Tibial nerve (tissue), 4 donors: ENCODE measurements around the gene NDRG4. TPM values are rescaled to one million over a fixed set of nuclear protein-coding genes. Genes with fewer than 3 reads are reported as not detected.

Experiments used
- DNase-seq, 2 donors: peaks; one replicate each; pipeline ENCODE4 v3.0.0-alpha.2; 2019; ENCODE audit warnings: low spot score in 2 of 2
- H3K27ac ChIP-seq, 4 donors: fragments of 200-600 bp; sonication (generic) in 3 of 4; one replicate each; pipeline ENCODE4 v1.5.1; 2017 to 2019; ENCODE audit warnings: mild to moderate bottlenecking in 1 of 4
- H3K27me3 ChIP-seq, 2 donors: fragments of 200-600 bp; sonication (generic) in 1 of 2; one replicate each; pipeline versions ENCODE4 v1.5.1 to v1.6.0; 2017 to 2019
- H3K36me3 ChIP-seq, 3 donors: fragments of 200-600 bp; sonication (generic); one replicate each; pipeline ENCODE4 v1.5.1; 2018 to 2019
- H3K4me1 ChIP-seq, 4 donors: fragments of 200-600 bp; sonication (generic) in 3 of 4; one replicate each; pipeline ENCODE4 v1.5.1; 2017 to 2019
- H3K4me3 ChIP-seq, 4 donors: fragments of 200-600 bp; sonication (generic) in 3 of 4; one replicate each; pipeline ENCODE4 v1.5.1; 2017 to 2019; ENCODE audit warnings: mild to moderate bottlenecking in 1 of 4, moderate library complexity in 1 of 4
- H3K9me3 ChIP-seq, 4 donors: fragments of 200-600 bp; sonication (generic) in 3 of 4; one replicate each; pipeline ENCODE4 v1.5.1; 2017 to 2019
- EP300 ChIP-seq, 2 donors: sonication (generic); formaldehyde crosslinking; IDR thresholded peaks; one replicate each; pipeline ENCODE4 v1.6.1; 2017; ENCODE audit warnings: antibody characterized with exemption in 2 of 2, mild to moderate bottlenecking in 1 of 2
- POLR2A ChIP-seq, 2 donors: fragments of 450-650 bp; IDR thresholded peaks; one replicate each; pipeline ENCODE4 v1.6.1; 2017; ENCODE audit warnings: antibody characterized with exemption in 2 of 2, mild to moderate bottlenecking in 2 of 2, moderate library complexity in 2 of 2
- WGBS, 2 donors: methylation state at CpG; one replicate each; pipeline ENCODE4 v1.1.5; 2018; 5-methylcytosine and 5-hydroxymethylcytosine counted together
- total RNA-seq, 4 donors: library from RNA; depleted of rRNA; stranded (reverse); fragments of >200 nt; gene quantifications; one replicate each; pipeline ENCODE4 v1.1.0, GENCODE V29; 2016
- TF ChIP-seq, protein P1 (sequence below), 5 experiments: fragments of 200-600 bp in 3 of 5; fragments of 450-650 bp in 2 of 5; sonication (generic) in 3 of 5; IDR thresholded peaks; one replicate each; pipeline ENCODE4 v1.5.1; 2016 to 2019; ENCODE audit warnings: antibody characterized with exemption in 5 of 5, mild to moderate bottlenecking in 3 of 5, moderate library complexity in 2 of 5

Gene NDRG4
- total RNA-seq, 4 donors from 2014 or later: 3.9 to 12.6 (median 5.9) TPM

DNA sequence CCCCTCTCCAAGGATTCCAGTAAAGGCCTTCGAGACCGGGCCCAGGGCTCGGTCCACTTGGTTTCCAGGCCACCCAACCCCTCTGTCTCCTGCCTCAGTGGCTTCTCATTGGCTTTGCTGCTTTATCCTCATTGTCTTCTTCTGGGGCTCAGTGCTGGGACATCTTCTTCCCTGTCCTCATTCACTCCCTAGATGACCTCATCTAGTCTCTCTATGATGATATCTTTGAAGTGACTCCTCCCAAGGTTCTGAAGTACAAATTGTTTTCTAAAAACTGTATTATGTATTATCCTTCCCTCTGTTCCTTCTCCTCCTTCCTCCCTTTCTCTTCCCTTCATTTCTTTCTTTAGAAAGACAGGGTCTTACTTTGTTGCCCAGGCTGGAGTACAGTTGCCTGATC, 27.1 kb upstream of the NDRG4 start:
- no peak for DNase-seq
- H3K27me3 ChIP-seq: peaks cover 0 to 15% of the 10 kb centered on the region in 2 donors
- H3K4me1 ChIP-seq: no peaks in the 10 kb centered on the region
- WGBS, 2 donors: 93 to 97% methylated on average over 3 of the region's 3 CpGs
- no peaks in the 10 kb centered on the region for H3K36me3 ChIP-seq
- H3K4me3 ChIP-seq: no peak overlapping the region
- H3K27ac ChIP-seq: no peak overlapping the region
- TF ChIP-seq EP300 (IDR thresholded peaks at IDR 0.05) (no peak), POLR2A (IDR thresholded peaks at IDR 0.05) (no peak)
- TF ChIP-seq, protein P1, sequence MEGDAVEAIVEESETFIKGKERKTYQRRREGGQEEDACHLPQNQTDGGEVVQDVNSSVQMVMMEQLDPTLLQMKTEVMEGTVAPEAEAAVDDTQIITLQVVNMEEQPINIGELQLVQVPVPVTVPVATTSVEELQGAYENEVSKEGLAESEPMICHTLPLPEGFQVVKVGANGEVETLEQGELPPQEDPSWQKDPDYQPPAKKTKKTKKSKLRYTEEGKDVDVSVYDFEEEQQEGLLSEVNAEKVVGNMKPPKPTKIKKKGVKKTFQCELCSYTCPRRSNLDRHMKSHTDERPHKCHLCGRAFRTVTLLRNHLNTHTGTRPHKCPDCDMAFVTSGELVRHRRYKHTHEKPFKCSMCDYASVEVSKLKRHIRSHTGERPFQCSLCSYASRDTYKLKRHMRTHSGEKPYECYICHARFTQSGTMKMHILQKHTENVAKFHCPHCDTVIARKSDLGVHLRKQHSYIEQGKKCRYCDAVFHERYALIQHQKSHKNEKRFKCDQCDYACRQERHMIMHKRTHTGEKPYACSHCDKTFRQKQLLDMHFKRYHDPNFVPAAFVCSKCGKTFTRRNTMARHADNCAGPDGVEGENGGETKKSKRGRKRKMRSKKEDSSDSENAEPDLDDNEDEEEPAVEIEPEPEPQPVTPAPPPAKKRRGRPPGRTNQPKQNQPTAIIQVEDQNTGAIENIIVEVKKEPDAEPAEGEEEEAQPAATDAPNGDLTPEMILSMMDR (IDR thresholded peaks at IDR 0.05): no peak
- no peaks in the 10 kb centered on the region for H3K9me3 ChIP-seq

DNA sequence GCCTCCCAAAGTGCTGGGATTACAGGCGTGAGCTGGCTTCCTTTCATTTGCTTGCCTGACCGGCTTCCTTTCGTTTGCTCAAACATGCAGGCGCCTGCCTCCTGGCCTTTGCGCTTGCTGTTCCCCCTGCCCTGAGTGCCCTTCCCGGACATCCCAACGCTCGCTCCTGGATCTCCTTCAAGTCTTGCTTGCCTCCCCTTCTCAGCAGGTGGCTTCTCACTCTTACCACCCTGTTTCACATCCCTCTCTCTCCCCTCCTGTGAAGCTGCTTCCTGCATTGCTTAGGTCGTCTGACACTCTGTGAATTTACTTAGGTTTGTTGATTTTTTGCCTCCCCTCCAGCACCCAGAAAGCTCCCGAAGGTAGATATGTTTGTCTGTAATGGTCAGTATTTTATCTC, 25.6 kb upstream of the NDRG4 start:
- Histone ChIP-seq H3K9me3 (no peaks in the 10 kb centered on the region), H3K4me3 (no peak overlapping the region), H3K27ac (no peak overlapping the region), H3K27me3 (peaks cover 0 to under 1% of the 10 kb centered on the region in 2 donors), H3K4me1 (no peaks in the 10 kb centered on the region), H3K36me3 (no peaks in the 10 kb centered on the region)
- WGBS, 2 donors: 73 to 76% methylated on average over 10 of the region's 10 CpGs
- no peak for TF ChIP-seq POLR2A (IDR thresholded peaks at IDR 0.05)
- TF ChIP-seq, protein P1 (IDR thresholded peaks at IDR 0.05): no peak
- TF ChIP-seq EP300 (IDR thresholded peaks at IDR 0.05): no peak
- no peak for DNase-seq

DNA sequence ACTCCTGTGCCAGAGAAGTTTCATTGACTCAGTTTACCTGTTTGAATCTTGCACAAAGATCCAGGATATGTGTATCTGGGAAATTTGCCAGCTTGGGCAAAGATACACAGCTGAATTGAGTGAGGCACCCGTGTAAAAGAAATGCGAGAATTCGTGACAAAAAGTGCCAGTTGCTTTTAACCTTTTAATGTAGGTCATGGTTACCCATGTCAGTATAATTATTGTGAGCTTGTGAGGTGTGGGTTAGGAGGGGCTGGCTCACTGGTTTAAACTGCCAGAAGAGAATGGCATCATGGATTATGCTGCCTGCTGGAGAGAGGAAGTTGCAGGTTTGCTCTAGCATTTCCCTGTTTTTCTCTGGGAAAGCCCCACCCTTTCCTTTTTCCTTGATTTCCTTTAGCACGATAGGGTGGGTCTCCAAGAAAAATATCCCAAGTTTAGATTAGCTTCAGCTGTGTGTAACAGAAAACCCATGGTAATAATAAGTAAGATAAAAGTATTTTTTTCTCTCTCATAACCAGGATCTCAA, 24.8 kb upstream of the NDRG4 start:
- Histone ChIP-seq H3K9me3 (no peaks in the 10 kb centered on the region), H3K36me3 (no peaks in the 10 kb centered on the region), H3K27ac (no peak overlapping the region), H3K4me3 (no peak overlapping the region), H3K4me1 (no peaks in the 10 kb centered on the region), H3K27me3 (no peaks in the 10 kb centered on the region)
- WGBS, 2 donors: 40 to 42% methylated on average over 4 of the region's 4 CpGs
- TF ChIP-seq POLR2A (IDR thresholded peaks at IDR 0.05) (no peak), EP300 (IDR thresholded peaks at IDR 0.05) (no peak)
- TF ChIP-seq, protein P1 (IDR thresholded peaks at IDR 0.05): no peak
- no peak for DNase-seq

DNA sequence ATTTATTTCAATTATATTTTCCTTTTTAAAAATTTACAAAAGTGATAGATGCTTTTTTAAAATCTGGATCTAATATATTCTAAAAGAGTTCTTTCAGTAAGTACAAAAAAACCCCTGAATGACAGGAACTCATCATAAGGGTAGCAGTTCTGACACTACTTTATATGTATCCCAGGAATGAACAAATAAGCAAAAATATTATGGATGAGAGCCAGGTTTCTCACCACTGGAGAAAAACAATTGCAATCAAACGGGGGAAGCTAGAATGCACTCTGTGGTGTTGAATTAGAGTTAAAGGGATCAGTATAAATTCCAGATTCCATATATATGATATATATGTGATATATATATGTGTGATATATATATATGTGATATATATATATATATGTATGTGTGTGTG, 23.2 kb upstream of the NDRG4 start:
- no peak for DNase-seq
- Histone ChIP-seq H3K27me3 (no peaks in the 10 kb centered on the region), H3K9me3 (no peaks in the 10 kb centered on the region), H3K36me3 (no peaks in the 10 kb centered on the region), H3K4me3 (no peak overlapping the region), H3K4me1 (no peaks in the 10 kb centered on the region), H3K27ac (no peak overlapping the region)
- TF ChIP-seq POLR2A (IDR thresholded peaks at IDR 0.05) (no peak), EP300 (IDR thresholded peaks at IDR 0.05) (no peak)
- TF ChIP-seq, protein P1 (IDR thresholded peaks at IDR 0.05): no peak
- 12 to 16% methylated on average over 1 of the region's 1 CpG for WGBS, 2 donors

DNA sequence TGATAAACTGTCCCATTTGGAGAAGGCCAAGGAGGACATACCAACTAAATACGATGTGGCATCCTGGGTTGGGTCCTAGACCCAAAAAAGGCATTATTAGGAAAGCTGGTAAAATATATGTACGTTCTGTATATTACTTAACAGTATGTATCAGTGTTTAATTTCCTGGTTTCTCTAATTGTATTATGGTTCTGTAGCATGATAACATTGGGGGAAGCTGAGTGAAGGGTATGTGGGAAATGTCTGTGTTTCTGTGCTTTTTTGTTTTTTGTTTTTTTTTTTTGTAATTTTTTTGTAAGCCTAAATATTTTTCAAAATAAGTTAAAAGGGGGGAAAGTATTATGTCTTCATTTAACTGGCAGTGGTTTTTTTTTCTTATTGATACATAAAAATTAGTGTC, 21.5 kb upstream of the NDRG4 start:
- DNase-seq: no peak
- Histone ChIP-seq H3K4me3 (no peak overlapping the region), H3K36me3 (no peaks in the 10 kb centered on the region), H3K9me3 (no peaks in the 10 kb centered on the region), H3K27me3 (no peaks in the 10 kb centered on the region), H3K4me1 (no peaks in the 10 kb centered on the region), H3K27ac (no peak overlapping the region)
- no peak for TF ChIP-seq EP300 (IDR thresholded peaks at IDR 0.05)
- WGBS, 2 donors: 94 to 95% methylated on average over 2 of the region's 2 CpGs
